Activated gamma-delta T cell treated with anti-CD3 and anti-CD28 coated beads, Interleukin-2, amount 50 U/mL, for 16 hours (primary cell): Measurements from ENCODE around the gene MPRIP.

ENCODE experiments used
- DNase-seq: peaks from one replicate; pipeline ENCODE4 v3.0.0-alpha.2; 2020; ENCODE audit warnings: low read depth

Gene MPRIP

GRCh38 chr17:17214646-17215436 lies 172.6 kb downstream of the MPRIP start:
- DNase-seq = no peak

GRCh38 chr17:17215575-17215974 lies 173.3 kb downstream of the MPRIP start:
- DNase-seq = no peak

GRCh38 chr17:17216236-17216635 lies 174.0 kb downstream of the MPRIP start:
- DNase-seq = no peak

GRCh38 chr17:17216776-17217175 lies 174.5 kb downstream of the MPRIP start:
- DNase-seq = no peak

- no peak for DNase-seq
These were observed 175.7 kb downstream of the MPRIP start for GRCh38 chr17:17217995-17218394.

- DNase-seq = no peak
These were observed 178.3 kb downstream of the MPRIP start for GRCh38 chr17:17220529-17220928.

GRCh38 chr17:17221329-17221728 lies 179.1 kb downstream of the MPRIP start:
- no peak for DNase-seq

- DNase-seq = no peak
These were observed 181.5 kb downstream of the MPRIP start for GRCh38 chr17:17223736-17224135.

GRCh38 chr17:17224137-17224536 lies 181.9 kb downstream of the MPRIP start:
- no peak for DNase-seq

GRCh38 chr17:17225901-17226300 lies 183.6 kb downstream of the MPRIP start:
- DNase-seq = no peak

- DNase-seq = no peak
These were observed 184.4 kb downstream of the MPRIP start for GRCh38 chr17:17226451-17227265.

- DNase-seq = no peak
These were observed 185.6 kb downstream of the MPRIP start for GRCh38 chr17:17227608-17228520.

- DNase-seq = no peak
These were observed 186.4 kb downstream of the MPRIP start for GRCh38 chr17:17228521-17229279.

GRCh38 chr17:17229416-17230384 lies 187.4 kb downstream of the MPRIP start:
- DNase-seq = no peak

- DNase-seq = no peak
These were observed 189.5 kb downstream of the MPRIP start for GRCh38 chr17:17231621-17232302.

- no peak for DNase-seq
These were observed 190.0 kb downstream of the MPRIP start for GRCh38 chr17:17232303-17232621.

GRCh38 chr17:17235212-17236174 lies 193.2 kb downstream of the MPRIP start:
- DNase-seq = no peak

GRCh38 chr17:17236295-17237025 lies 194.2 kb downstream of the MPRIP start:
- DNase-seq = no peak
